Activated gamma-delta T cell treated with anti-CD3 and anti-CD28 coated beads, Interleukin-2, amount 50 U/mL, for 16 hours (primary cell): ENCODE data around the gene MACROD2.
"Not testable (repeated sequence)": the region's sequence is repeated elsewhere in the genome, so short reads cannot be mapped to it uniquely, and the experiment has no call there.

Source experiments
- DNase-seq: peaks from one replicate; pipeline ENCODE4 v3.0.0-alpha.2; 2020; ENCODE audit warnings: low read depth

MACROD2 gene

GRCh38 chr20:14953736-14954135 lies 958.4 kb downstream of the MACROD2 start:
- DNase-seq = no peak

- no peak for DNase-seq
Measured at GRCh38 chr20:14955399-14955798, 960.1 kb downstream of the MACROD2 start.

- no peak for DNase-seq
Measured at GRCh38 chr20:14956026-14956425, 960.7 kb downstream of the MACROD2 start.

GRCh38 chr20:14956538-14956937 lies 961.2 kb downstream of the MACROD2 start:
- DNase-seq = no peak

- DNase-seq = no peak
Measured at GRCh38 chr20:14957402-14957801, 962.1 kb downstream of the MACROD2 start.

GRCh38 chr20:14958626-14959025 lies 963.3 kb downstream of the MACROD2 start:
- no peak for DNase-seq

GRCh38 chr20:14959506-14960475 lies 964.5 kb downstream of the MACROD2 start:
- no peak for DNase-seq

- no peak for DNase-seq
Measured at GRCh38 chr20:14960831-14961230, 965.5 kb downstream of the MACROD2 start.

- DNase-seq = no peak
Measured at GRCh38 chr20:14963262-14963663, 967.9 kb downstream of the MACROD2 start.

- no peak for DNase-seq
Measured at GRCh38 chr20:14966203-14966602, 970.9 kb downstream of the MACROD2 start.

- DNase-seq = no peak
Measured at GRCh38 chr20:14966808-14967207, 971.5 kb downstream of the MACROD2 start.

GRCh38 chr20:14972256-14972655 lies 976.9 kb downstream of the MACROD2 start:
- DNase-seq = no peak

GRCh38 chr20:14972690-14973089 lies 977.4 kb downstream of the MACROD2 start:
- DNase-seq = no peak

- DNase-seq = no peak
Measured at GRCh38 chr20:14979453-14979986, 984.2 kb downstream of the MACROD2 start.

- DNase-seq = not testable (repeated sequence)
Measured at GRCh38 chr20:14981486-14981885, 986.2 kb downstream of the MACROD2 start.

GRCh38 chr20:14982324-14982723 lies 987.0 kb downstream of the MACROD2 start:
- not testable (repeated sequence) for DNase-seq

GRCh38 chr20:14984305-14984704 lies 989.0 kb downstream of the MACROD2 start:
- no peak for DNase-seq

GRCh38 chr20:14984768-14985622 lies 989.7 kb downstream of the MACROD2 start:
- DNase-seq = no peak

GRCh38 chr20:14986026-14986655 lies 990.8 kb downstream of the MACROD2 start:
- no peak for DNase-seq

- DNase-seq = no peak
Measured at GRCh38 chr20:14986656-14987055, 991.3 kb downstream of the MACROD2 start.

- no peak for DNase-seq
Measured at GRCh38 chr20:14989535-14990290, 994.4 kb downstream of the MACROD2 start.
